GM12892 (cell line): ENCODE results near the gene HHIPL1.
A peak's percentile ranks its signal among the peaks of the same experiment; 100 is the strongest.

Source experiments
- POLR2A ChIP-seq: IDR thresholded peaks from 2 replicates; pipeline ENCODE4 v1.6.1; 2011; ENCODE audit warnings: low read depth, low read length, control low read depth
- POLR2AphosphoS5 ChIP-seq: IDR thresholded peaks from 2 replicates; pipeline ENCODE4 v1.6.1; 2011; ENCODE audit warnings: low read depth, low read length, control low read depth

GRCh38 chr14:99683619-99684409 lies 38.9 kb downstream of the HHIPL1 start, which contains the start of gene CYP46A1:
- TF ChIP-seq POLR2A (peak; percentile 64), POLR2AphosphoS5 (no peak)
